ENCODE results near the gene INTS1. TPM values are rescaled to one million over a fixed set of nuclear protein-coding genes. Genes with fewer than 3 reads are reported as not detected.

The INTS1 gene
- total RNA-seq = 108 TPM

DNA sequence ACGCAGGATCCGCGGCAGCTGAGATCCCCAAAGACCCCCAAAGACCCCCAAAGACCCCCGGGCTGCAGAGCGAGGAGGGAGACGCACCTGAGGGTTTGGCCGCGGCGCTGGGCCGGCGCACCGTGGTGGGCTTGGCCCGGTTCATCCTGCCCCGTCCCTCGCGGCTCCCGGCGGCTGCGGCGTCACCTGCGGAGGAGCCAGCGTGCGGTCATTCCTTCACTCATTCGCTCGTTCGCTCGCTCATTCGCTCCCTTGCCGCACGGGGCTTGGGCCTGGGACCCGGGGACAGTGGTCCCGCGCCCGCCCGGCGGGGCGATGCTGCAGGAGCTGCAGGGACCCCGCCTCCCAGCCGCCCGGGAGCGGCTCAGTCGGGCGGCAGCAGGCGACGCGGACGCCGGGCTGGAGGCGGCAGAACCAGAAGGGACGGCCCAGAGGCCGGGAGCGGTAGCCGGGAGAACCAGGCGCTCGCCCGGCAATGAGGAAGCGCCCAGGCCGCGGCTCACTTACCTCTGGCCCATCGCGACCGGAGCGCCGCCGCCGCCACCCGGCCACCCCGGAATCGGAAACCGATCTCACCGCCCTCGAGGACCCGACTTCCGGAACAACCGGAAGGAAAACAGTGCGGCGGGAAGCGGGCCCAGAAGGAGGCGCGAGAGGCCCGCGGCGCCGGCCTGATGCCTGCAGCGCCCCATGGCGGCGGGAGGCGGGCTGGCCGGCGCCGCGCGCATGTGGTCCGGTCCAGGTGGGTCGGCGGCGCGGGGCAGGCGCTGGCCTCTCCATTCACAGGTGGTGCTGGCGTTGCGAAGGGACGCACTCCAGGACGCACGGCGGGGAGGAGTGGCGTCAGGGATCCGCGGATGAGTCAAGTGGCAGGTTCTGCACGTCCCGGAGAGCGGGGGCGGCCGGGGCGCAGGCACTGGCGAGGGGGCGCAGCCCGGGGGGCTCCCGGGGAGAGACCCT lies at the start of gene INTS1:
Gene INTS1, minus strand, starts transcription at position 574 of the 960 bp plus-strand sequence. Its CDS starts 429 bp downstream, at position 145.
- DNase-seq (ENCODE audit: low spot score) = peak; percentile 93

DNA sequence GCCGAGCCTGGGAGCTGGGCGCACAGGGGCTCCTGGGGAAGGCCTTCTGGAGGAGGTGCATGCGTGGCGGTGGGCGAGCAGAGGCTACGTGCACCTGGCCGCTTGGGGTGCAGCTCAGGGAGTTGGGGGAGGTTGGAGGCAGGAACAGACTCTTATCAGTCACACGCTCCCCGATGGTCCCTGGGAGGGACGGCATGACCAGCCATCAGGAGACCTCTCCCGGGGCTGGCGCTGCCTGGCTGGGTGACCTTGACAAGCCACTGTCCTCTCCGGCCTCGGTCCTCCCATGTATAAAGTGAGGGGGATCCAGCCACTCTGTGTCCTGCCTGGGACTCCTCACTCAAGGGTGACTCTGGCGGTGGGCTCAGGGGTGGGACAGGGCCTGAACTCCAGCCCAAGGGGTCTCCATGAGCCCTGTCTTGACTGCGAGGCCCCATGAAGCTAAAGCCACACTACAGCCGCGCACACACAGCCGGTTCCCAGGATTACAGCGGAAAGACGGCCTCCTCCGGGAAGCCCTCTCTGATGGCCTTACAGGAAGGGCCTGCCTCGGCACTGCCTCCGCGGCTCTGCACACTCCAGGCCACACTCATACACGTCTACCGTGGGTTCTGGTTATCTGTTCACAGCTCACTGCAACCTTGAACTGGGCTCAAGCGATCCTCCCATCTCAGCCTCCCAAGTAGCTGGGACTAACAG lies 49.5 kb upstream of the INTS1 start:
- no peak for DNase-seq (ENCODE audit: low spot score)

GRCh38 chr7:1552200-1552599 lies 48.0 kb upstream of the INTS1 start:
- DNase-seq (ENCODE audit: low spot score) = no peak

GRCh38 chr7:1550846-1551155 lies 46.6 kb upstream of the INTS1 start:
- no peak for DNase-seq (ENCODE audit: low spot score)

DNA sequence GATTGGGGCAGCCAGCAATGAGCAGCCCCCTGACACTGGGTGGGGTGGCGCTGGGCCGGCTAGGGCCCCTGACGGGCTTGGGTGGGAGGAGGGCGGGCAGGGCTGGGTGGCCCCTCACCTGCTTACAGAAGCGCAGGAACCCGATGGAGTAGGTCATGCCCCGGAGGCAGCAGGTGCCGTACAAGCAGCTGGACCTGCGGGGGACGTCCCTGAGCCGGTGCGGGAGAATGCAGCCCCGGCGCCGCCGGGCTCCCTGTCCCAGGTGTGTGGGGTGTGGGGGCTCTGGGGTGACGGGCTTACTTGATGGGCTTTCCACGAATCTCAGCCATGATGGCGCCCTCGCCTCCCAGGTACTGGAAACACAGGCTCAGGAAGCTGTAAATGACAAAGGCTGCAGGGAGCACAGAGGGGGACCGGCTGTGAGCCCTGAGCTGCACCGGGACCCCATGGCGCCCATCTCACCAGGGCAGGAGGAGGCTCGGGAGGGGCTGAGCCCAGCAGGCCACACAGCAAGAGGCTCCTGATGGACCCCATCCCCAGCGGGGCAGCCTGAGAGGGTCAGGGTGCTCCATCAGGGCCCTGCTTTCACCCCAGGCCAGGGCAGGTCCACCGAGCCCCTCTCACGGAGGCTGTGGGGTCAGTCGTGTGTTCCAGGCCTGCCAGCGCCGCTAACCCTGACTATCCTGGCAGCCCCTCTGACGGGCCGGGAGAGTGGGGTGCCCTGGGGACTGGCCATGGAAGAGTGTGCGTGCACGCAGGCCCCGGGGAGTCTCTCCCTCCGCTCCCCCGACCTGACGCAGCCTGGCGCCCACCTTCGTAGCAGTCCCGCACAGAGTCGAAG lies 46.0 kb upstream of the INTS1 start:
- no peak for DNase-seq (ENCODE audit: low spot score)

GRCh38 chr7:1549357-1550004 lies 45.3 kb upstream of the INTS1 start:
- no peak for DNase-seq (ENCODE audit: low spot score)

- no peak for DNase-seq (ENCODE audit: low spot score)
These were observed 44.8 kb upstream of the INTS1 start for GRCh38 chr7:1548944-1549343.

GRCh38 chr7:1548438-1548831 lies 44.2 kb upstream of the INTS1 start:
- no peak for DNase-seq (ENCODE audit: low spot score)

GRCh38 chr7:1547777-1548437 lies 43.7 kb upstream of the INTS1 start:
- DNase-seq (ENCODE audit: low spot score) = no peak

DNA sequence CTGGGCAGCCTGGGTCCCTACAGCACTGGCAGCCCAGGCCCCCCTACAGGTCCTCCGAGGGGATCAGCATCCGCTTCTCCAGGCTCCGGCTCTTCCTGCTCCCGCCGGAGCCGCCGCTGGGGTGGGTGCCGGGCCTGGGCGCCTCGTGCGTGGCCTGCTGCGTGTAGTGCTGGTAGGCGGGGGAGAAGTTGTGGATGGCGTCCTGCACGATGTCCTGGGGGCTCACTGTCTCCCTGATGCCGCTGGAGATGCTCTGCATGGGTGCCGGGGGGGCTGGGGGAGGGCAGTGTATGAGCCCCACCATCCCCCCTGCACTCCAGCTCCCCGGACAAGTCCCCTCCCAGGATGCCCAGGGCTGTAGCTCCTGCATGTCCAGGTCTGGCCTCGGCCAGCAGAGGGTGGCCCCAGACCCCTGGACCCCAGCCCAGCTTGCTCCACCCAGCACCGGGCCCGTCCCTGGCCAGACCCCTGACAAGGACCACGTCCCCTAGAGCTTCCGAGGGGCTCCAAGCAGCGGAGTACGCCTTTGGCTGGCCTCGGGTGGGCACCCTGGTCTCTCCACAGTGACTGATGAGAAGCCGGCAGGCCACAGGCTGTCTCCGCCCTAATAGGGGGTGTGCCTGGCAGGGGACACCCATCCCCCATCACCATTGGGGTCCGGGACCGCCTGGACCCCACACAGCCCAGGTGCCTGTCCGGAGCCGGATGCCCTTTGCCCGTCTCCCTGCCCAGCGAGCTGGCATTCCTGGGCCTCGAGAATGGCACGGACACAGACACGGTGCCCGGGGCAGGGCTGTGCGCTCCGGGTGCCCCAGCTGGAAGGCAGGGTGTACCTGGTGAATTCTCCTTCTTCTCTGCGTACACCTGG lies 43.0 kb upstream of the INTS1 start:
- no peak for DNase-seq (ENCODE audit: low spot score)

DNA sequence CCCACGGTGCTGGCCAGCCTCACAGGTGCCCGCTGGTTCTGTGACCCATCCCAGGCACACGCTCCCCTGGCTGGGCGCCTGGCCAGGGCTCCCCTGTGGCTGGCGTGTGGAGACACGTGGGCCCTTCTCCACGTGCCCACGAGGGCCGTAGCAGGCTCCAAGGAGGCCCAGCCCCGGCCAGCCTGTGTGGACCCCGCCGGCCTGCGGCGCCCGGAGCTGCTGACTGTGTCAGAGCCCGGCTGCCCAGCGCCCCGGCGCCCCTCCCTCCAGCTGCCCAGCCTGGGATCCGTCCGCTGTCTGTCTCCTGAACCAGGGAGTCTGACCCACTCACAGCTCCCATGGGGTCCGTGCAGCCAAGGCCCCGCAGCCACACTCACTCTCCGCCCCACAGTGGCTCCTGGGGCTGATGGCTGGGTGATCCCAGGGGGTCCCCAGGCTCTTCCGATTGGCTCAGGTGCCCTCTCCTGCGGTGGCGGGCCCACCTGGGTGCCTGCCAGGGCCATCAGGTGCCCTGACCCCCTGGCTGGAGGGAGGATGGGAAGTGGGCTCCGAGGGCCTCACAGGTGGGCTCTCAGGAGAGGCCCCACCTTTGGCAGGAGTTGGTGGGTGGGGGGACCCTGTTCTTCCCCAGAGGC lies 42.2 kb upstream of the INTS1 start:
- DNase-seq (ENCODE audit: low spot score) = no peak

GRCh38 chr7:1545417-1546246 lies 41.4 kb upstream of the INTS1 start:
- DNase-seq (ENCODE audit: low spot score) = no peak

GRCh38 chr7:1544896-1545416 lies 40.8 kb upstream of the INTS1 start:
- DNase-seq (ENCODE audit: low spot score) = no peak

DNA sequence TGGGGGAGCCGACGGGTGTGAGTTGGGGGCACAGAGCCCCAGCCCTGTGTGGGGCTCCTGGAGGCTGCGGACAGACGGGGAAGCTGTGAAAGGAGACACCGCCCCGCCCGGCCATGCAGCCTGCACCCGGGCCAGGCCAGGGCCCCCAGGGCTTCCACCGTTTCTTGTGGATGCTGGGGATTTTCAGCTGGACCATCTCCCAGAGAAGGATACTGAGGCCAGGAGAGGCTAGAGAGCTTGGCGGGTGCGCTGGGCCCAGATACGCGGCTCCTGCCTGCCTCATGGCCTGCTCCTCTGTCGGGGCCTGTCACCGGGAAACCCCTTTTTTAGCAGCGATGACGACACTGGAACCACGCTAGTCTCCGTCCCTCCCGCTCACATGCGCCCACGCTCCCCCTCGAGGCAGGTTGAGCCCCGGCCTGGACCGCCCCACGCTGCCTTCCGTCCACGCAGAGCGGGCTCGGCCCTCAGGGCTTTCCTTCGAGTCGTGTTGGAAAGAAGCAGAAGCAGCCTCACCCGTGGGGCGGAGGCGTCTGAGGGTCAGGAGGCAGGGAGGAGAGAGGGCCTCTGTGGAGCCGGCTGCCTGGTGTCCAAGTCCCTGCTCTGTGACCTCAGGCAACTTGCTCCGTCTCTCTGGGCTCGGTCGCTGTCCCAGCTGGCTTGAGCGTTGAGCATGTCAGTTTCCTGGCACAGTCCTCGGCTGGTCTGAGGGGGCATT lies 40.1 kb upstream of the INTS1 start:
- no peak for DNase-seq (ENCODE audit: low spot score)

GRCh38 chr7:1543826-1544177 lies 39.6 kb upstream of the INTS1 start:
- DNase-seq (ENCODE audit: low spot score) = no peak

DNA sequence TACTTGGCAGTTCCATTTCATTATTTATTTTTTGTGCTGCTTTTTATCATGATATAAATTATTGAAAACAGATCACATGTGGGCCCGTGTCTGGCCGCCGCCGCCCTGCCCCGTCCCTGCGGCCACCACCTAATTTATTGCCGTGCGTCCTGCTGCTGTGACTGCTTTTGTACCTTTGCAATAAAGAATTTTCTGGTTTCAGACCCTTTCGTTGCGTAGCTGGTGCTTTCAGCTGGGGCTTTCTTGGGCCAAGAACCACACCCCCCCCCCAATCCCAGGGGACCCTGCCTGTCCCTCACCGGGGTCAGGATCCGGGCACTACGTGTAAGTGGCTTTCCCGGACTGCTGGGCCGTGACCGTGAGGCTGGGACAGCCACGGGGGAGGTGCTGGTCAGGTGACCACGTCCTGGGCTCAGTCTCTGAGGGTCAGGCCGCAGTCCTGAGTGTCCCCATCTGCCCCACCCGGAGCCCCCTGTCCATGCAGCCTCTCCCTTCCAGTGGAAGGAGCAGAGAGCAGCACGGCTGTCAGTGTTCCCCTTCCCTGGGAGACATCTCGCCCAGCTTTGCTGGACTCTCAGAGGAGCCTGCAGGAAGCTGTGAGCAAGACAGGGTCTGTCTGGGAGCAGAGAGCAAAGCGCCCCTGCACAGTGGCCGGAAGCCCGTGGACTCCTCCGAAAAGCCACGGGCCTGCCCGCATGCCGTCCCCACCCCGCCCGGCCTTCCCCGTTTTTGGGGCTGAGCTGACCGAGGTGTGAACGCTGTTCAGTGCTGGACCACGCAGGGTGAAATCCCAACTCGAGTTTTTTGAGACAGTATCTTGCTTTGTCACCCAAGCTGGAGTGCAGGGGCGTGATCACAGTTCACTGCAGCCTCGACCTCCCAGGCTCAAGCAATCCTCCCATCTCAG lies 38.9 kb upstream of the INTS1 start:
- no peak for DNase-seq (ENCODE audit: low spot score)

DNA sequence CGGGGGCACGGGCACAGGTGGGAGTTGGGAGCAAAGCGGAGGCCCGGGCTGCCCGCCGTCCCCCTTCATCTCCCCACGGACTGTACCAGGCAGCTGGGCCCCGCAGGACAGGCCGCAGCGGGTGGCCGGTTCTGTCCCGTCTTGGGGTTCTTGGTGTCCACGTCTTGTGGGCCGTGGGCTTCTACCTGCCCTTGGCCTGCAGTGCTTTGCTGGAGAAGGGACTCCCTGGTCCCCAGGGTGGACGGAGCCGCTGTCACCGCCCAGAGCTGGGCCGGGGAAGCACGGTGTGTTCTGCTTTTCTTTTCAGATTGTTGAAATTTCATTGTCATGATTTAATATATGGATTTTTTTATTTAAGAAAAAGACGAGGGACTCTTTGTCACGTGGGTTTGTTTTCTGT lies 38.1 kb upstream of the INTS1 start:
- no peak for DNase-seq (ENCODE audit: low spot score)
